Loucy (cell line): ENCODE data around the gene SYNPR.

Source experiments
- CTCF ChIP-seq: fragments of 200-600 bp; sonication (generic); conservative IDR thresholded peaks from 2 replicates; pipeline ENCODE4 v1.5.1; 2014; ENCODE audit warnings: mild to moderate bottlenecking, antibody characterized with exemption, low read length
- EZH2phosphoT487 ChIP-seq: fragments of 200-600 bp; IDR thresholded peaks from 2 replicates; pipeline ENCODE4 v1.6.1; 2018; ENCODE audit warnings: antibody characterized with exemption, mild to moderate bottlenecking, moderate library complexity, borderline replicate concordance

- TF ChIP-seq CTCF (no peak), EZH2phosphoT487 (no peak)
Measured at GRCh38 chr3:63624941-63625560, 346.9 kb downstream of the SYNPR start.
